Endothelial cell of umbilical vein (primary cell): Measurements from ENCODE around the gene RNF40. TPM values are rescaled to one million over a fixed set of nuclear protein-coding genes. Genes with fewer than 3 reads are reported as not detected.

ENCODE experiments used
- BruUV-seq: library from RNA; stranded (reverse); fragments of 400-500 nt; replicated peaks from 2 replicates; lab custom pipeline; 2021; lab: Mats Ljungman, UMichigan
- CTCF ChIA-PET: fragments of 300-600, 350-600 bp; sonication (Branson Sonifier 250); formaldehyde crosslinking; loops from one replicate; lab custom pipeline; 2021; ENCODE audit warnings: antibody characterized with exemption, inconsistent platforms; lab: Charles Lee
- POLR2A ChIA-PET: fragments of 300-600, 350-600 bp; sonication (Branson Sonifier 250); formaldehyde crosslinking; loops from one replicate; lab custom pipeline; 2021; ENCODE audit warnings: antibody characterized with exemption, inconsistent platforms; lab: Charles Lee
- DNase-seq: peaks from one replicate; pipeline ENCODE4 v3.0.0-alpha.2; 2011; ENCODE audit warnings: low read depth, low spot score
- FAIRE-seq: peaks from 2 replicates; lab custom pipeline; 2011; peaks lifted over from hg19 to GRCh38; lab: Jason Lieb, UNC
- H2AFZ ChIP-seq: 2 replicates; pipeline ENCODE4 v1.6.0; 2012; ENCODE audit warnings: low read depth, low read length, control low read depth, inconsistent platforms
- H3K27ac ChIP-seq: 2 replicates; pipeline ENCODE4 v1.5.1; 2011; ENCODE audit warnings: low read depth, mild to moderate bottlenecking, control low read depth, low read length, moderate library complexity; ENCODE audit not compliant: insufficient read depth
- H3K27me3 ChIP-seq, 2 experiments: 2 replicates each; pipeline versions ENCODE4 v1.6.0 to v1.6.1; 2011; ENCODE audit warnings: low read length in 2 of 2, mixed read lengths in 1 of 2; ENCODE audit not compliant: control insufficient read depth in 2 of 2, insufficient read depth in 2 of 2
- H3K36me3 ChIP-seq, 2 experiments: 2 replicates in 1 of 2; 3 replicates in 1 of 2; pipeline ENCODE4 v1.5.1; 2011; ENCODE audit warnings: low read length in 2 of 2, mild to moderate bottlenecking in 1 of 2, moderate library complexity in 1 of 2; ENCODE audit not compliant: control insufficient read depth in 2 of 2, insufficient read depth in 2 of 2; ENCODE audit errors: extremely low read depth in 1 of 2
- H3K4me1 ChIP-seq: 3 replicates; pipeline ENCODE4 v1.5.1; 2011; ENCODE audit warnings: mild to moderate bottlenecking, low read length; ENCODE audit not compliant: control insufficient read depth, insufficient read depth; ENCODE audit errors: extremely low read depth
- H3K4me2 ChIP-seq: 2 replicates; pipeline ENCODE4 v1.6.1; 2011; ENCODE audit warnings: low read length, control low read depth, mixed read lengths; ENCODE audit not compliant: insufficient read depth
- H3K4me3 ChIP-seq, 3 experiments: fragments of 200-600 bp in 1 of 3; sonication (generic), shearing (Covaris generic) in 1 of 3; replicated peaks in 1 of 3; 2 replicates each; pipeline ENCODE4 v1.5.1; 2011 to 2016; ENCODE audit warnings: control low read depth in 3 of 3, low read length in 3 of 3, mild to moderate bottlenecking in 2 of 3, inconsistent platforms in 1 of 3, low read depth in 1 of 3, moderate library complexity in 1 of 3; ENCODE audit not compliant: insufficient read depth in 1 of 3
- H3K79me2 ChIP-seq: 2 replicates; pipeline ENCODE4 v1.6.0; 2012; ENCODE audit warnings: low read length, inconsistent platforms; ENCODE audit not compliant: control insufficient read depth, insufficient read depth
- H3K9ac ChIP-seq: replicated peaks from 2 replicates; pipeline ENCODE3; 2011; ENCODE audit warnings: low read length, control low read depth; ENCODE audit not compliant: insufficient read depth; ENCODE audit errors: extremely low read depth
- H3K9me1 ChIP-seq: replicated peaks from 3 replicates; pipeline ENCODE4 v1.6.0; 2011; ENCODE audit warnings: mild to moderate bottlenecking, low read length; ENCODE audit not compliant: control insufficient read depth, insufficient read depth; ENCODE audit errors: extremely low read depth
- H3K9me3 ChIP-seq: replicated peaks from 2 replicates; pipeline ENCODE4 v1.5.1; 2012; ENCODE audit warnings: low read length, inconsistent platforms; ENCODE audit not compliant: control insufficient read depth, insufficient read depth
- H4K20me1 ChIP-seq: replicated peaks from 2 replicates; pipeline ENCODE3; 2011; ENCODE audit warnings: mild to moderate bottlenecking, low read length; ENCODE audit not compliant: control insufficient read depth, insufficient read depth; ENCODE audit errors: extremely low read depth
- EZH2 ChIP-seq: IDR thresholded peaks from 2 replicates; pipeline ENCODE4 v1.6.1; 2012; ENCODE audit warnings: borderline replicate concordance, low read depth, mild to moderate bottlenecking, moderate library complexity, low read length, inconsistent platforms; ENCODE audit not compliant: severe bottlenecking
- FOS ChIP-seq: IDR thresholded peaks from 2 replicates; pipeline ENCODE4 v1.6.1; 2011; ENCODE audit warnings: mild to moderate bottlenecking, low read length, moderate library complexity, borderline replicate concordance; ENCODE audit not compliant: insufficient read depth
- JUN ChIP-seq: IDR thresholded peaks from 2 replicates; pipeline ENCODE4 v1.6.1; 2011; ENCODE audit warnings: borderline replicate concordance, low read depth; ENCODE audit not compliant: insufficient read length, insufficient read depth
- MYC ChIP-seq: IDR thresholded peaks from one replicate; pipeline ENCODE4 v1.6.1; 2011; ENCODE audit warnings: mild to moderate bottlenecking, low read depth, low read length
- POLR2A ChIP-seq: IDR thresholded peaks from 2 replicates; pipeline ENCODE4 v1.6.1; 2012; ENCODE audit warnings: low read depth, mild to moderate bottlenecking, control low read depth, low read length
- POLR2AphosphoS5 ChIP-seq: IDR thresholded peaks from 2 replicates; pipeline ENCODE4 v1.6.1; 2012; ENCODE audit warnings: low read depth, mild to moderate bottlenecking, control low read depth, low read length, moderate library complexity; ENCODE audit not compliant: insufficient read depth
- dilution Hi-C: fragments of 300-500 bp; cut with MboI; formaldehyde crosslinking; loops from one replicate; pipeline ENCODE4 v1.15.0; 2019; ENCODE audit warnings: low sequenced_read_pairs; ENCODE audit not compliant: extremely low pct_ligation_motif_present
- intact Hi-C: fragments of 100-400 bp; cut with micrococcal nuclease; formaldehyde crosslinking; loops from one replicate; pipeline ENCODE4 v1.10.0; 2022
- polyA plus RNA-seq, 4 experiments: library from polyadenylated mRNA; depleted of rRNA in 3 of 4; stranded (reverse) in 3 of 4; unstranded in 1 of 4; fragments of >200 nt; gene quantifications; 2 replicates each; pipeline versions ENCODE4 v1.2.1 to v1.2.3, GENCODE V29; 2011 to 2012; ENCODE audit warnings: missing spikeins in 1 of 4
- total RNA-seq: library from RNA; stranded (reverse); gene quantifications from 2 replicates; pipeline ENCODE4 v1.2.3, GENCODE V29; 2021
- TF ChIP-seq, protein P1 (sequence below): IDR thresholded peaks from 2 replicates; pipeline ENCODE4 v1.6.1; 2011; ENCODE audit not compliant: insufficient read depth, insufficient read length
- TF ChIP-seq, protein P2 (sequence below), 2 donors: IDR thresholded peaks; 1 replicate in 1 of 2; 2 replicates in 1 of 2; pipeline ENCODE4 v1.5.1; 2011; ENCODE audit warnings: low read length in 2 of 2, mild to moderate bottlenecking in 2 of 2, moderate library complexity in 2 of 2, control low read depth in 1 of 2, inconsistent platforms in 1 of 2, low read depth in 1 of 2; ENCODE audit not compliant: insufficient read depth in 1 of 2; ENCODE audit errors: extremely low read depth in 1 of 2

Gene RNF40
- total and polyA plus RNA-seq, 2 donors (not counting 3 experiments of a cell fraction or from before 2014, with no cell fraction given), result 60.5 to 102 TPM

DNA sequence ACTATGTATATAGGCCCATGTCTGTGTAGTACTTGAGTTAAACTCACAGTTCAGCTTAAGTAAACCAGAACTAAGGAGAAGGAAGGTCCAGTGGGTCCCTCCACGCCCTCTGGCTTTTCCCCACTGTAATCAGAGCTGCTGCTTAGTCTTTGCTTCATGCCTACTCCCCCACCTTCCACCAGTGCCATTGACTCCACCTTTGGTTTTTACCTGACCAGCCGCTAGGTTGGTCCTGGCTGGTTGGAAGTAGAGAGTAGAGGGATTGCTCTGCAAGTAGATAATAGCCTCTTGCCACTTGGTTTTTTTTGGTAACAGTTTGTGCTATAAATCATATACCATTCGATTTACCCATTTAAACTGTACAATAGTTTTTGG lies 36.7 kb upstream of the RNF40 start:
- peaks cover 4% of the 10 kb centered on the region for H3K79me2 ChIP-seq
- H3K36me3 ChIP-seq, result peaks cover 52 to 58% of the 10 kb centered on the region in 2 experiments
- no TSS peak for BruUV-seq

More for the DNA sequence above, 36.7 kb upstream of the RNF40 start:
- no peaks in the 10 kb centered on the region for H3K9me3 ChIP-seq
- no peak overlapping the region for H3K9ac ChIP-seq
- no peaks in the 10 kb centered on the region for H3K27me3 ChIP-seq
- TF ChIP-seq POLR2A (no peak), POLR2AphosphoS5 (no peak), EZH2 (no peak), FOS (no peak), JUN (no peak), MYC (no peak)
- TF ChIP-seq, protein P1, sequence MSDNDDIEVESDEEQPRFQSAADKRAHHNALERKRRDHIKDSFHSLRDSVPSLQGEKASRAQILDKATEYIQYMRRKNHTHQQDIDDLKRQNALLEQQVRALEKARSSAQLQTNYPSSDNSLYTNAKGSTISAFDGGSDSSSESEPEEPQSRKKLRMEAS, result no peak
- TF ChIP-seq, protein P2, sequence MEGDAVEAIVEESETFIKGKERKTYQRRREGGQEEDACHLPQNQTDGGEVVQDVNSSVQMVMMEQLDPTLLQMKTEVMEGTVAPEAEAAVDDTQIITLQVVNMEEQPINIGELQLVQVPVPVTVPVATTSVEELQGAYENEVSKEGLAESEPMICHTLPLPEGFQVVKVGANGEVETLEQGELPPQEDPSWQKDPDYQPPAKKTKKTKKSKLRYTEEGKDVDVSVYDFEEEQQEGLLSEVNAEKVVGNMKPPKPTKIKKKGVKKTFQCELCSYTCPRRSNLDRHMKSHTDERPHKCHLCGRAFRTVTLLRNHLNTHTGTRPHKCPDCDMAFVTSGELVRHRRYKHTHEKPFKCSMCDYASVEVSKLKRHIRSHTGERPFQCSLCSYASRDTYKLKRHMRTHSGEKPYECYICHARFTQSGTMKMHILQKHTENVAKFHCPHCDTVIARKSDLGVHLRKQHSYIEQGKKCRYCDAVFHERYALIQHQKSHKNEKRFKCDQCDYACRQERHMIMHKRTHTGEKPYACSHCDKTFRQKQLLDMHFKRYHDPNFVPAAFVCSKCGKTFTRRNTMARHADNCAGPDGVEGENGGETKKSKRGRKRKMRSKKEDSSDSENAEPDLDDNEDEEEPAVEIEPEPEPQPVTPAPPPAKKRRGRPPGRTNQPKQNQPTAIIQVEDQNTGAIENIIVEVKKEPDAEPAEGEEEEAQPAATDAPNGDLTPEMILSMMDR (IDR thresholded peaks at IDR 0.05; ENCODE audit: extremely low read depth in 1 of 2, insufficient read depth in 1 of 2, low read depth in 1 of 2, low read length in 2 of 2), result no peak
- no peaks in the 10 kb centered on the region for H4K20me1 ChIP-seq
- H3K27ac ChIP-seq, result no peak overlapping the region
- H3K4me3 ChIP-seq, result no peak overlapping the region
- DNase-seq (no peak), FAIRE-seq (no peak)
- dilution Hi-C loops (no loop called here), intact Hi-C loops (no loop called here)
- no peak overlapping the region for H2AFZ ChIP-seq
- POLR2A ChIA-PET, result no interaction called here
- H3K4me1 ChIP-seq, result no peaks in the 10 kb centered on the region
- CTCF ChIA-PET, result no interaction called here
- no peak overlapping the region for H3K4me2 ChIP-seq
- no peaks in the 10 kb centered on the region for H3K9me1 ChIP-seq
